B cell (primary cell): Measurements from ENCODE around the gene STARD10.

Experiments used
- CTCF ChIP-seq: fragments of 200-600 bp; IDR thresholded peaks from one replicate; pipeline ENCODE4 v1.8.0; 2022; ENCODE audit warnings: antibody characterized with exemption, mild to moderate bottlenecking
- EZH2 ChIP-seq: IDR thresholded peaks from 2 replicates; pipeline ENCODE4 v1.6.1; 2012; ENCODE audit warnings: borderline replicate concordance, low read depth, mild to moderate bottlenecking, moderate library complexity, low read length; ENCODE audit not compliant: insufficient read depth, poor library complexity, severe bottlenecking

DNA sequence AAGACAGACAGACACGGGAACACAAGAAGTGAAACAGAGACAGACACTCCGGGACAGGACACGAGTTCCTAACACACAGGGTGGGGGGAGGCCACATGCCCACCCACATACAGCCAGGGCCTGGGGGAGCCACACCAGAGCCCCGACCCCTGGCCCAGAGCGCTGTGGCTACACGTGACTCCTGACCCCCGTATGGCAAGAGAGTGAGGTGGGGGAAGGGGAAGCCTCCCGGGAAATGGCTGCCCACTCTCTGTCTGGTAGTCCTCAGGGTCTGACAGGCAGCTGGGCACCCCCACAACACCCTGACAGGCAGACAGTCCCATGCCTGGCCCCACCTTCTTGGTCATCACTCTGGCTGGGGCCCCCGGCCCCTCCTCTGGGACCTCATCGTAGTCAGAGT lies 81.0 kb downstream of the STARD10 start:
- TF ChIP-seq CTCF (no peak), EZH2 (no peak)
